Transverse colon (tissue), 4 donors: ENCODE measurements around the gene RPP38.

Source experiments
- EP300 ChIP-seq: sonication (generic); formaldehyde crosslinking; IDR thresholded peaks from one replicate; pipeline ENCODE4 v1.6.1; 2017; ENCODE audit warnings: antibody characterized with exemption, low read depth
- POLR2A ChIP-seq: fragments of 450-650 bp; IDR thresholded peaks from one replicate; pipeline ENCODE4 v1.6.1; 2016; ENCODE audit warnings: antibody characterized with exemption, mild to moderate bottlenecking, moderate library complexity
- POLR2AphosphoS5 ChIP-seq, 3 donors: sonication (generic); formaldehyde crosslinking; IDR thresholded peaks; one replicate each; pipeline ENCODE4 v1.6.1; 2016; ENCODE audit warnings: antibody characterized with exemption in 3 of 3
- TF ChIP-seq, protein P1 (sequence below), 5 experiments: fragments of 200-600 bp in 3 of 5; fragments of 450-650 bp in 2 of 5; sonication (generic) in 3 of 5; IDR thresholded peaks; 1 replicate in 2 of 5; 2 replicates in 3 of 5; pipeline ENCODE4 v1.5.1; 2016 to 2017; ENCODE audit warnings: antibody characterized with exemption in 5 of 5, inconsistent platforms in 3 of 5, mild to moderate bottlenecking in 2 of 5, moderate library complexity in 1 of 5

DNA sequence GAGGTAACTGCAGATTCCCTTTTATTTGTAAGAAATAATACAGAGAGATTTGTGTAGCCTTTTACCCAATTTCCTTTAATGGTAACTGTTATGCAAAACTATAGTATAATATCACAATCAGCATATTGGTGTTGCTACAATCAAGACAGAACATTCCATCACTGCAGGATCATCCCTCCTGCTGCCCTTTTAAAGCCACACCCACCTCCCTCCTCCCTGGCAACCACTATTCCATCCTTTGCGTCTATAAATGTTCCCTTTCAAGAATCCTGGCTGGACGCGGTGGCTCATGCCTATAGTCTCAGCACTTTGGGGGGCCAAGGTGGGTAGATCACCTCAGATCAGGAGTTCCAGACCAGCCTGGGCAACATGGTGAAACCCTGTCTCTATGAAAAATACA is 21.7 kb upstream of the RPP38 start:
- TF ChIP-seq, protein P1, sequence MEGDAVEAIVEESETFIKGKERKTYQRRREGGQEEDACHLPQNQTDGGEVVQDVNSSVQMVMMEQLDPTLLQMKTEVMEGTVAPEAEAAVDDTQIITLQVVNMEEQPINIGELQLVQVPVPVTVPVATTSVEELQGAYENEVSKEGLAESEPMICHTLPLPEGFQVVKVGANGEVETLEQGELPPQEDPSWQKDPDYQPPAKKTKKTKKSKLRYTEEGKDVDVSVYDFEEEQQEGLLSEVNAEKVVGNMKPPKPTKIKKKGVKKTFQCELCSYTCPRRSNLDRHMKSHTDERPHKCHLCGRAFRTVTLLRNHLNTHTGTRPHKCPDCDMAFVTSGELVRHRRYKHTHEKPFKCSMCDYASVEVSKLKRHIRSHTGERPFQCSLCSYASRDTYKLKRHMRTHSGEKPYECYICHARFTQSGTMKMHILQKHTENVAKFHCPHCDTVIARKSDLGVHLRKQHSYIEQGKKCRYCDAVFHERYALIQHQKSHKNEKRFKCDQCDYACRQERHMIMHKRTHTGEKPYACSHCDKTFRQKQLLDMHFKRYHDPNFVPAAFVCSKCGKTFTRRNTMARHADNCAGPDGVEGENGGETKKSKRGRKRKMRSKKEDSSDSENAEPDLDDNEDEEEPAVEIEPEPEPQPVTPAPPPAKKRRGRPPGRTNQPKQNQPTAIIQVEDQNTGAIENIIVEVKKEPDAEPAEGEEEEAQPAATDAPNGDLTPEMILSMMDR (IDR thresholded peaks at IDR 0.05), result no peak
- TF ChIP-seq POLR2AphosphoS5 (IDR thresholded peaks at IDR 0.05), result no peak
- TF ChIP-seq POLR2A, result no peak
- no peak for TF ChIP-seq EP300
